IPS DF 4.7 (cell line): ENCODE data around the gene RNF207.

Experiments used
- DNase-seq: peaks from one replicate; pipeline ENCODE4 v3.0.0-alpha.2; 2013; ENCODE audit warnings: low spot score; ENCODE audit errors: extremely low read depth

RNF207 gene

DNA sequence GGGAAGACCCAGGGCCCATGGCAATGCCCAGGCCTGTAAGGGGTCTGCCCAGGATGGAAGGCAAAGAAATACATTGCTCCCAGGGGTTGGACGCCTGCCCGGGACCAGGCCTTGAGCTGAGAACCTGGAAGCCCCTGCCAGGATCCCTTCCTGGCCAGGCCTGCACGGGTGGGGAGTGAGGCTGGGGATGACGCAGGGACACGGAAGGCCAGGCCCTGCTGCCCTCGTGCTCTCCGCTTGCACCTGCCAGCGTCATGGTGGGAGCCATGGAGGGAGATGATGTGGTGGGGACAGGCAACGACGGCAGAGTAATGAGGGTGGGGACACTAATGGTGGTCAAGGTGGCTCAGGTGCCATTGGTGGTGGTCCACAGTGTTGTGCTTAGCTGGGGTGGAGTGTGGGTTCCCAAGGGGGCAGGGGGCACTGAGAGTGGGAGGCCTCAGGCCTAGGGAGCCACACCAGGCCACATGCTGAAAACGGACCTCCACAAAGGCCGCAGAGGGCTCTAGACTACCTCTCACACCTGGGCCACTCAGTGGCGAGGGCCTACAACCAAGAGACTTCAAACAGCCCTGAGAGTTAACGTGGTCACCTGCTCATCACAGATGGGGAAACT lies 42.4 kb downstream of the RNF207 start:
- no peak for DNase-seq

GRCh38 chr1:6248932-6249738 lies 43.2 kb downstream of the RNF207 start:
- DNase-seq = no peak

DNA sequence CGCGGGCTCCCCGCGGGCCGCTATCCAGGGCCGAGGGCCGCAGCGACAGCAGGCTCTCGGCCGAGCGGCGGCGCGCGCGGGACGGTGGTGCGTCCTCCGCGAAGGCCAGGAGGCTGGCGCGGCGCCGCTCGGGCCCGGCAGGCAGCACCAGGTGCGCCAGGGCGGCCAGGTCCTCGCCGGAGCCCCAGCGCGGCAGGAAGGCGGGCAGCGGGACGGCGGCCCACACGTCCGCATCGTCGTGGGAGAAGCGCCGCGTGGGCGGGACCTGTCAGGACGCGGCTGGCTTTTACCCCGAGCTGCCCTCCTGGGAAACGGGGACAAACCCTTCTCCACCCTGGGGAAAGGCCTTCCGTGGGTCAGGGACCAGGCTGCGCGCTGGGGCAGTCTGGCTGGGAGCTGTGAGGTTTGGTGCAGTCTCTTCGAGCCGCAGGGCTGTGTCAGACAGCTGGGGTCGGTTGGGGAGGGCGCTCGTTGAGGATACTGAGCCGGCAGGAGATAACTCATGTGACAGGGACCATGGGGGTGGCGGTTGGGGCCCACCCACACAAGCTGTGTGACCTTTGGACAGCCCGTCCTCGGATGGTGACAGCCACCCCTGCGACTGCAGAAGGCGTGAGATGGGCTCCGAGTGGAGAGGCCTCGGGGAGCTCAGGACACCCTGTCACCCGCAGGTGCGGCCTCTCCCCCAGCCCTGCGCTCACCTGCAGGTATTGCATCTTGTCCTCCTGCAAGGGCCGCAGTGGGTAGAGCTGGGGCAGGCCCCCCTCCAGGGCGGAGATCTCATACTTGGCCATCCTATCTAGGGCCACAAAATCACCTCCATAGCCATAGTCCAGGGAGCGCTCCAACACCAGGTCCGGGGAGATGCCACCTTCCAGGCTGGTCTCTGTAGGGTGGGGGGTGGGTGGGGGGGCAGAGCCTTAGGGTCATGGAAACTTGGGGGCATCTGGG lies 44.1 kb downstream of the RNF207 start:
- DNase-seq = no peak

GRCh38 chr1:6251233-6251632 lies 45.3 kb downstream of the RNF207 start:
- DNase-seq = no peak

DNA sequence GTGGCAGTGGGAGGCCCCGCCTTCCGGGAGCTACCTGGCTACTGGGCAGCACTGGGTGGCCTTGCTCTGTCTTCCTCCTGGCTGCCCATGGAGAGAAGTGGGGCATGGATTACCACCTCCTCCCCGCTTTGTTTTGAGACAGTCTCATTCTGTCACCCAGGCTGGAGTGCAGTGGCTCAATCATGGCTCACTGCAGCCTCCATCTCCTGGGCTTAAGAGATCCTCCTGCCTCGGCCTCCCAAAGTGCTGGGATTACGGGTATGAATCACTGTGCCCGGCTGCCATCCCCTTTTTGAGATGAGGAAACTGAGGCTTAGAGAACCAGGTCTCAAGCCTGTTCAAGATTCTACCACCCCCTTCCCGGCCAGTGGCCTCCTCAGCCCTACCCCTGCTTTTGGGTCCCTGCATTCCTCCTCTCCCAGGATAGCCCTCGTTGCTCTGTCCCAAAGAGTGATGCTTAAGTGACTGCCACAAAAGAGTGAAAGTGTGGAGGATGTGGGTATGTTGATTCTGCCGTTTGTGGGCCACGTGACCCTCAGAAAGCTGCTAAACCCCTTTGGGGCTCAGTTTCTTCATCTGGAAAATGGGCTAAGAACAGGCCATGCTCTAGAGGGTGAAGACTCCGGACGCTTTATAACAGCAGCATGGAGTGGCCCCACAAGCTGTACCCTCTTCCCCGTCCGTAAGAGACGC lies 45.9 kb downstream of the RNF207 start:
- DNase-seq = no peak

- no peak for DNase-seq
These were observed 46.4 kb downstream of the RNF207 start for GRCh38 chr1:6252374-6252710.

DNA sequence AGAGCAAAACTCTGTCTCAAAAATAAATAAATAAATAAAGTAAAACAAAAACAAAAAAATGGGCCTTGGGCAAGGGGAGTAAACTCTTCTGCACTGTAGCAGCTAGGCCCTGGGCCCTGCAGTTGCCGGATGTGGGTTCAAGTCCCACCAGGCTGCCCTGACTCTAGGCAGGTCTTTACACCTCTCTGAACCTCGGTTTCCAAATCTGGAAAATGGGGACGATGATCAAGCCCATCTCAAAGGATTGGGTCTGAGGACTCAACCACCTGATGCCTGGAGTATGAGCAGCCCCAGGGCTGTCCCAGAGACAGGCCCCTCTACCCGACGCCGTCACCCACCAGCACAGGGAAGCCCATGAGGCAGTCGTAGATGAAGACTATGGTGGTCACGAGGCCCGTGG lies 47.5 kb downstream of the RNF207 start:
- no peak for DNase-seq

GRCh38 chr1:6254691-6255090 lies 48.8 kb downstream of the RNF207 start:
- no peak for DNase-seq

- no peak for DNase-seq
These were observed 50.7 kb downstream of the RNF207 start for GRCh38 chr1:6256645-6257044.

DNA sequence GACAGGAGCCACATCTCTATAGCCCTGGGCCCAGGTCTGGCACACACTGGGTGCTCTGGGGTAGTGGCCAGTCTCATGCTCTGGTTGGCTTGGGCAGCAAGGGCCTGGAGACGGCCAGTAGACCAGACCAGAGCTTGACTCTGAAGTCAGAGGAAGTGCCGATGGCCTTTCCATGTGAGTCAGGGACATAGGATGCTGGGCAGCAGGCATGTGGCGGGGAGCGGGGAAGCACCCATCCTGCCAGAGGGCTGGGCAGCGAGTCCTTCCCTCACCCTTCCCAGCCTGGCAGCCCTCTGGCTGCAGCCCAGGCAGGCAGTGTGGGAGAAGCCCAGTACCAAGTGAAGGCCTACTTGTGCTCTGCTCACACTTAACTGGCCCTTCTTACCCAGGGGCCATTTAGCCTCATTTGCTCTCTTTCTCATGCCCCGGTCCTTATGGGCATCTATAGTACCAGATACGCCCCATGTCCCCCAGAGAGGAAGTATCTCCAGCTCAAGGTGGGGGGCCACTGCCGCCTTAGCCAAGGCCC lies 51.7 kb downstream of the RNF207 start:
- no peak for DNase-seq

GRCh38 chr1:6258675-6259074 lies 52.8 kb downstream of the RNF207 start:
- DNase-seq = no peak

DNA sequence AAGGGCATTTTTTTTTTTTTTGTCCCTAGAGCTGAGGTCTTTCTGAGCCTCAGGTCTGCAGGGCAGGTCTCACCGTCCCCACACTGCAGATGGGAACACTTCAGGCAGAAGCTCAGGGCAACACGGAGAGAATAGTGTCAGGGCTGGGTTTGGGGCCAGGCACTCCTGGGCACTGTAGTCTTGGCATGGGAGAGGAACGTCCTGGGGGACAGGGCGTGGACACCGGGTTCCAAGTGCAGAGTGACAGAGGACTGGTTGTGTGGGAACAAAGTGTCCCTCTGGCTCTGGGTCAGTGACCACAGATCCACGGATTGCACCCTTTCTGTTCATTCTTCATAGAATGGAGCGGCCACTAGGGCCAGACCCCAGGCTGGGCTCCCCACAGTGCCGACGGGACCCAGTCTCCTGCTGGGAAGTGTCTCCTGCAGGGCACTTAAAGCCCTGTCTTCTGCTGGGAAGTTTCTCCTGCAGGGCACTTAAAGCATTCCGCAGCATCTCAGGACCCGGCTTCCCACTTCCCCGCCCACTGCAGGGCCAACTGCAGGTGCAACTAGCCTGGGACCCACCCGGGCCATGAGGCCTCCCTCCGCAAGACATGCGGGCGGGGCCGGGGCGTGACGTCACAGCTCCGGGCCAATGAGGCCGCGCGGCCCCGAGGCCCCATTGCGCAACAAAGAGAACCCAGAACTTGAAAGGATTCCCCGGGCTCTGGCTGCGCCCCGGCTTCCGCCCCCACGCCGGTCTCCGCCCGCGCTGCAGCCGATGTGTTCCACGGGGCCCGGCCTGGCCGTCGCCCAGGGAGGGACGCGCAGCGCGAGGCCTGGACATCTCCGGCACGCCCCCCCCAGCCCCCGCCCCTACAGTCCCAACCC lies 53.8 kb downstream of the RNF207 start:
- DNase-seq = no peak

GRCh38 chr1:6260433-6260934 lies 54.6 kb downstream of the RNF207 start:
- no peak for DNase-seq

DNA sequence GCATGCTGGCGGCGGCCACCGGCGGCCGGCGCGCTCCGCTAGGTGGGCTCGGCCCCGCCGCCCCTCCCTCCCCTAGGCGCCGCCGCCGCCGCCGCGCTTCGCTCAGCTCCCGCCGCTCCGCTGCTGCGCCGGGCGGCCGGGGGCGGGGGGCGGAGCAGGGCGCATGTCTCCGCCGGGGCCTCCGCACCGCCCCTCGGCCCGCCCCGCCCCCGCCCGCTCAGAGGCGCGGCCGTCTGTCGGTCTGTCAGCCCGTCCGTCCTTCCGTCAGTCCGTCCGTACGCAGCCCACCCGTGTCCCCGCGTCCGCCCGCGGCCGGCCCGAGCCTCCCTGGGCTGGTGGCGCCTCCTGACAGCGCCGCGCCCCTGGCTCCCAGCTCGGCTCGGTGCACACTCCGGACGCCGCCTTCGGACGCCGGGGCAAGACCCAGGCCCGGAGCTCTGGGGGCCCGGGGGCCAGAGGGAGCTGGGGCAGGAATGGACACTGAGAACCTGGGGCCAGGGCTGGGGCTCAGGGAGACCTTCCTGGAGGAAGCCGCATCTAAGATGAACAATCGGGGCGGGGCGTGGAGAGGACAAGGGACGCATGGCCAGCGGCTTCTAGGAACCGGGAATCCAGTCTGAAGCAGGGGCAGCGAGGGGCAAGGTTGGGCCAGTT lies 55.2 kb downstream of the RNF207 start, which contains the start of gene GPR153:
Gene GPR153, minus strand, starts transcription at position 138 of the 654 bp plus-strand sequence. CDS start 6,193 bp downstream, outside the sequence.
- no peak for DNase-seq

GRCh38 chr1:6261615-6261995 lies 55.7 kb downstream of the RNF207 start:
- no peak for DNase-seq

DNA sequence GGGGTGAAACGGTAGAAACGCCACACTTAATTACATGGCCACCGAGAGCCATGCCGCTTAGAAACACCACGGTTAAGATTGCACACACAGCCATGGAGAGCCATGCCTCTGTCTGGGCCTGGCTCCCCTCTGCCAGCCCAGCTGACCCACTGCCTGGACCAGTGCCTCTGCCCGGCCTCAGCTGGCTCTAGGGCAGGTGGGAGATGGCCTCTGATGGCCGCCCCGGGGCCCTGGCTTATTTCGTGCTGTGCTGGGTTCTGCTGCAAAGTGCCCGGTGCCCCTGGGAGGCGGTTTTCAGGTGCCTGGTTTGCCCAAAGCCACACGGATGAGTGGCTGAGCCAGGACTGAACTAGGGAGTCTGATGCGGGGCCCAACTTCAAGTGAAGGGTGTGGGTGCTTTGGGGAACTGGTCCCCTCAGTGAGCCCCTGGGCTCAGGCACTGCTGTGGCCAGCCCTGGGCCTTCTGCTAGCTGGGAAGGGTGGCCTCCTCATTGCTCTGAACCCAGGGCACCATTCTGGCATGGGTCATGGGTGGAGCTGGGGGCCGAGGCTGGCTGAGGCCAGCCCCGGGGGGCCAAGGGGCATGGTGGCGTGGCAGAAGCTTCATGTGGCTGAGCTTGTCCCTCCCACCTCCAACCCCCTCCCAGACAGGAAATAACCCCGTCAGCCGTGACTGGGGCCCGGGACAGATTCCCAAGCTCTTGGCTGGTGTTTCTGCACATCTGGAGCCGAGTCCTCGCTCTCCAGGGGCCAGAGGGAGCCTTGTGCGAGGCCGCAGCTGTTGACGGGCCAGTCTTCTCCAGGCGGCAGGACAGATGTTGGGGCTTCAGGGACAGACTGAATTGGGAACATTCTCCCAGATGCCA lies 56.9 kb downstream of the RNF207 start:
- DNase-seq = no peak

- DNase-seq = no peak
These were observed 57.8 kb downstream of the RNF207 start for GRCh38 chr1:6263716-6264115.

DNA sequence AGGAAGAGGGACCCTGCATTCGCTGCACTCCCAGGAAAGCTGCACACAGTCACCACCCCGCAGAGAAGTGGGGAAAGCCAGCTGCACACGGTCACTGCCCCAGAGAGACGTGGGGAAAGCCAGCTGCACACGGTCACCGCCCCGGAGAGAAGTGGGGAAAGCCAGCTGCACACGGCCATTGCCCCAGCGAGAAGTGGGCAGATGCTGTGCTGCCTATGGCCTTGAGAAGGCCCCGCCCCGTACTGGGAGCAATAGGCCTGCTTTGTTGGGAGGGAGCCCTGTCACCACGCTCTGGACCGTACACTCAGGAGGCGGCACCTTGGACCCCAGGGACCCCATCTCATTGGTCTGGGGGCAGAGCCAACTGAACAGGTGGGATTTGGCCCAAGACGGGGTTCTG lies 59.2 kb downstream of the RNF207 start:
- DNase-seq = no peak
